Choroid plexus epithelial cell (primary cell): ENCODE measurements around the gene RPL21.

ENCODE experiments used
- DNase-seq: peaks from one replicate; pipeline ENCODE4 v3.0.0-alpha.2; 2010; ENCODE audit warnings: low read depth
- H3K4me3 ChIP-seq: 2 replicates; pipeline ENCODE4 v1.5.1; 2011; ENCODE audit warnings: low read depth, mild to moderate bottlenecking, control low read depth, low read length, moderate library complexity
- CTCF ChIP-seq: conservative IDR thresholded peaks from 2 replicates; pipeline ENCODE4 v1.5.1; 2011; ENCODE audit warnings: low read depth, mild to moderate bottlenecking, control low read depth, inconsistent platforms, low read length, moderate library complexity

RPL21 gene

GRCh38 chr13:27266917-27267316, 15.6 kb downstream of the RPL21 start:
- peak; percentile 24 for DNase-seq
- TF ChIP-seq CTCF: no peak
- no peak overlapping the region for H3K4me3 ChIP-seq

- H3K4me3 ChIP-seq: no peak overlapping the region
- no peak for TF ChIP-seq CTCF
- no peak for DNase-seq
Measured at GRCh38 chr13:27267596-27267995, 16.2 kb downstream of the RPL21 start.

- no peak for DNase-seq
- no peak for TF ChIP-seq CTCF
- H3K4me3 ChIP-seq: no peak overlapping the region
Measured at GRCh38 chr13:27269114-27269665, 17.8 kb downstream of the RPL21 start.

GRCh38 chr13:27270594-27271520, 19.5 kb downstream of the RPL21 start, which contains the start of gene RASL11A:
Gene RASL11A (plus strand): TSS chr13:27270830. CDS start chr13:27270945, 115 bp downstream.
- H3K4me3 ChIP-seq: peak within 1 kb of the TSS; percentile 81
- peak; percentile 60 for TF ChIP-seq CTCF
- DNase-seq: peak; percentile 94

GRCh38 chr13:27271570-27272096, 20.3 kb downstream of the RPL21 start:
- H3K4me3 ChIP-seq: peak overlapping the region; percentile 81
- DNase-seq: no peak
- no peak for TF ChIP-seq CTCF

GRCh38 chr13:27273658-27274425, 22.5 kb downstream of the RPL21 start:
- H3K4me3 ChIP-seq: no peak overlapping the region
- DNase-seq: peak; percentile 86
- no peak for TF ChIP-seq CTCF
